ENCODE measurements around the gene ISG20.
A peak's percentile ranks its signal among the peaks of the same experiment; 100 is the strongest.

ISG20 gene
- total RNA-seq, result 123 to 129 reads per million in 2 donors

DNA sequence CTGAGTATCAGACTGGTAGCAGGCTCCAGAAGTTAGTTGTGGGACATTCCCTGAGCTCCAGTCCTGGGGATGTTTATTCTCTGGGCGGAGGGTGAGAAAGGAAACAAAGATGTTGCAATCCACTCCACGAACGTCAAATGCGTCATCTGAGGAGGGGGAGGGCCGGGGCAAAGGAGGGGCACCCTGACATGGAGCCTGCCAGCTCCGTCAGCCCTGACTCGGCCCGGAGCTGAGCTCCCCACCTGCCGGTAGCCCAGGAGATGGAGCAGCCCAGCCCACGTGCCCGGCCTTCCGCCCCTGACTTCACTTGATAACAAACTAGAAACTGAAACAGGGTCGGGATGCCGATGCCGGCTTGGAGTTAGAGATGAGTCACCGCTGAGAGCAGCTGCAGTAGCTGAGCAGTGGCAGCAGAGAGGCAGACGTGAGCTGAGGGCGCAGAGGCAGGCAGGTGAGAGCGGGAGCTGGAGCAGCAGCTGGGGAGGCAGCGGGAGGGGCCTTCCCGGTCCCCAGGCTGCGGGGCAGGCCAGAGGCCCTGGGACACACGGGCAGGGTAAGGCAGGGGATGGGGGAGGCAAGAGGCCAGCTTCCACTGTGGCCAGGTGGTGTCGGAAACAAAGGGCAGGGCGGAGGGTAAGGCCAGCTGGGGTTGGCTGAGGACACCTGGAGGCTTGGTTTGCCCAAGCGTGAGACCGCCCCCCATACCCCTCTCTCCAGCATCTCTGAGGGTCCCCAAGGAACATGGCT lies at the start of gene ISG20:
TSS of gene ISG20 (plus strand) at position 391 of the 747 bp plus-strand sequence. CDS start at position 742, 351 bp downstream.
- peak; percentile 95 for DNase-seq

- no peak for DNase-seq
These were observed 48.1 kb upstream of the ISG20 start for GRCh38 chr15:88590759-88591158.

- DNase-seq, result no peak
These were observed 47.4 kb upstream of the ISG20 start for GRCh38 chr15:88591384-88591783.

DNA sequence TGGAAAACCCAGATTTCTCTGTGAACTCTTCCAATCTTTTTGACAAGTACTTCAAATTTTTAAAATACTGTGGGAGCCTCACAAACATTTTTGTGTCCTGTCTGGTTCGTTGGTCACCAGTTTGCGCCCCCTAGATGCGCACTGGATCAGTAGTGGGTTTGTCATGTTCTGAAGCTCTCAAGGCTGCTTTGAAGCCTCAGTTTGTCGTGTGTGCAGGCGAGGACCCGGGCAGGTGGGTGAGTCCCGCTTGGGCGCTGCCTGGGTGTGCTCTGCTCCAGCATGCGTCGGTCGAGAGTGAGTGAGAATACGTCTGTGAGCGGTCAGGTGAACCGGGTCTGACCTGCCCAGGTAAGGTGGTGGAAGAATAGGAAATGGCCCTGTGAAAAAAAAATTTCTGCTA lies 34.9 kb upstream of the ISG20 start:
- no peak for DNase-seq

DNA sequence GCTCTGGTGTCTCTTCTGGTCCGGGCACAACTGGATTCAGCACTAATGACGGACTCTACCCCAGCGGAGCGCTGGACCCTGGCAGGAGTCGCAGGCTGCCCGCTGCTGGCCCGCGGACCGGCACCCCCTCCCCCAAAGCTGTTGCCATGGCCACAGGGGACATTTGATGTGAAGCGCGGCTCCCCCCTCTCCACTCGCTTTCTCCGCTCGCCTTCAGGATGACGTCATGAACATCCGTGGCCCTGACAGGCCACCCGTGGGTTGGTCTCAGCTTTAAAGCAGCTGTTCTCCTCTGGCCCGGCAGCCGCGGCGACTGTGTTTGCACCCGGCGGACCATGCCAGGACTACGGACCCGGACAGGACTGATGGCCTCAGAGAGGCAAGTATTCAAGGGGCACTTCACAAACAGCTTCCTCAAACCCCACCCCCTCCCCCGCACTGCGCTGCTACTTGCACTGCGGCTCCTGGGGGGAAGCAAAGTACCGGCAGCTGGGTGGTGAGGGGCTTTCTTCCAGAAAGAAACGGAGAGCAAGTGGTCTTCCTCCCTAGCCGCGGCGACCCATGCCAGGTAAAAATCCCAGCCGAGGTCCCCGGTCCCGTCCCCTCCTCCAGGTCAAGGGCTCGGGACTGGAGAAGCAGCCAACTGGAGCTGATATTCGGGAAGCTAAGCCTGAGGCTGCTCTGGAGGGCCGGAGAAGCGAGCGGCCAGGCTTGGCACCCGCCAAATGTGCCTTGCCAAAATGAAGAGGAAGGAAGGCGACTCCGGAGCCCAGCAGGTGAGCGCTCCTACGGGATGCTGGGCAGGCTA lies 34.2 kb upstream of the ISG20 start:
- no peak for DNase-seq

- peak; percentile 43 for DNase-seq
These were observed 33.4 kb upstream of the ISG20 start for GRCh38 chr15:88605189-88606069.

GRCh38 chr15:88606070-88606794 lies 32.6 kb upstream of the ISG20 start:
- no peak for DNase-seq

DNA sequence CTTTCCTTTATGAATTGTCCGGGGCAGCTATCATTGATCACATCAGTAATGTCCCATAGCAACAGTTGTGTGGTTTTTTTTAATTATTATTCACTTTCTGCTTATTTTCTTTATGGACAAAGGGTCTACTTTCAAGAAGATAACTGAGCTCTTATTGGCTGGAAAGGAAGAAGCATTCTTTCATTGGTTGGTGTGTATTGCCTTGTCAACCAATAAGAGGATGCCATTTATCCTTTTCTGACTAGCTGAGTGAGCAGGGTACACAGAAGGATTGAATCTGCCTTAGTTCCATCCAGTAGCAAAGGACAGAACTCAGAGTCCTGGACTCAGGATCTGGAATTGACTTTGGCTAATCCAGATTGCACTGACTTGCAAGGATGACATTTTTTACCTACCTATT lies 30.9 kb upstream of the ISG20 start:
- no peak for DNase-seq

- DNase-seq, result no peak
These were observed 30.1 kb upstream of the ISG20 start for GRCh38 chr15:88608607-88609181.

- DNase-seq, result no peak
These were observed 29.3 kb upstream of the ISG20 start for GRCh38 chr15:88609344-88610090.

- no peak for DNase-seq
These were observed 28.1 kb upstream of the ISG20 start for GRCh38 chr15:88610701-88611231.

DNA sequence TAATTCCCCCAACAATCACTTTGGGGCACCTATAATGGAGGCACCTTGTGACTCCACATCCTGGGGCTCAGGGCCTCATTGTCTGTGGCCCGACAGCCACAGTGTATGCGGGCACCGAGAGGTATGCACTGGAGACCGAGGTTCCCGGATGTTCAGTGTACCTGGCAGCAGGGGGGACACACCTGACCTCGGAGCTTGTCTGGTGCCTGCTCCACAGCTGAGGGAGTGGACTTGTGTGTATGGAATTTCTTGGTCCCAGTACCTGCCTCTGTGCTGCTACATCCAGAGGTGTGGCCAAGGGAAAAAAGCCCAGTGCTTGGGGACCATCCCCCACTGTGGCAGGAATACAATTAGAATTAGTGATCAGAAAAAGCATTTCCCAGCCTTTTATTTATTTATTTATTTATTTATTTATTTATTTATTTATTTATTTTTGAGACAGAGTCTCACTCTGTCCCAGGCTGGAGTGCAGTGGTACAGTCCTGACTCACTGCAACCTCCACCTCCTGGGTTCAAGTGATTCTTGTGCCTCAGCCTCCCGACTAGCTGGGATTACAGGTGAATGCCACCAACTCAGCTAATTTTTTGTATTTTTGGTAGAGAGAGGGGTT lies 26.5 kb upstream of the ISG20 start:
- no peak for DNase-seq

DNA sequence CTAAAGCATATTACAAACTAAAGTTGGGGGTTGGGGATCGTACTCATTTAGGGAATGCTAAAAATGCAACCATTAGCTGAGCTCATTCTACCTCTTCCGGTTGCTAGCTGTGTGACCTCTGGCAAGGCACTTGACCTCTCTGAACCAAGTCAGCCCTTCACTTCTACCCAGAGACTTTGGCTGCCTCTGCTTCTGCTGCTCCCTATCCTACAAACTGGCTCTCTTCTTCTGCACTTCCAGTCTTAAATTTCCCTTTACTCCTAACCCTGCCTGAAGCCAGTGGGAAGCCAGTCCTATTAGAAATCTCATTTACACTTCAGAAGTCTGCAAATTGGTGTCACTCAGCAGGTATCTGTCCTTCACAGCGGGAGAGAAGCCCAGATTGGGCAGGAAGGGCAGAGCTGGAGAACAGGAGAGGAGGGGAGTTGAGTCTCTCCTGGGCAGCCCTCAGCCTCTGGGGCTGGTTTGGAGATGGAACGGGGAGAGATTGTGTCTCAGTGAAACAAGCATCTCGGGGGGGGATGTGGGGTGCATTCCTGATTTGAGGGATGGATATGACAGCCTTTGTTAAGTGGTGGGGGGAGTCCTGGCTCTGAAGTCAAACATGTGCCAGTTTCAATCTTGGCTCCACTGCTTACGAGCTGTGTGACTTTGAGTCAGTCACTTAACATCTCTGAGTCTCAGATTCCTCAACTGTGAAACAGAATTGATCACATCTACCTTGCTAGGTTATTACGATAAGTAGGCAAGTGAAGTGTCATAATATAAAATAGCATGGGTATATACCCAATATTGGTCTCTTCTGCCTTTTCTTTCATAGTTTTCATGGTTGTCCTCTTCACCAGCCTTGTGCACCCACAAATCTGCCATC lies 25.5 kb upstream of the ISG20 start:
- DNase-seq, result no peak

DNA sequence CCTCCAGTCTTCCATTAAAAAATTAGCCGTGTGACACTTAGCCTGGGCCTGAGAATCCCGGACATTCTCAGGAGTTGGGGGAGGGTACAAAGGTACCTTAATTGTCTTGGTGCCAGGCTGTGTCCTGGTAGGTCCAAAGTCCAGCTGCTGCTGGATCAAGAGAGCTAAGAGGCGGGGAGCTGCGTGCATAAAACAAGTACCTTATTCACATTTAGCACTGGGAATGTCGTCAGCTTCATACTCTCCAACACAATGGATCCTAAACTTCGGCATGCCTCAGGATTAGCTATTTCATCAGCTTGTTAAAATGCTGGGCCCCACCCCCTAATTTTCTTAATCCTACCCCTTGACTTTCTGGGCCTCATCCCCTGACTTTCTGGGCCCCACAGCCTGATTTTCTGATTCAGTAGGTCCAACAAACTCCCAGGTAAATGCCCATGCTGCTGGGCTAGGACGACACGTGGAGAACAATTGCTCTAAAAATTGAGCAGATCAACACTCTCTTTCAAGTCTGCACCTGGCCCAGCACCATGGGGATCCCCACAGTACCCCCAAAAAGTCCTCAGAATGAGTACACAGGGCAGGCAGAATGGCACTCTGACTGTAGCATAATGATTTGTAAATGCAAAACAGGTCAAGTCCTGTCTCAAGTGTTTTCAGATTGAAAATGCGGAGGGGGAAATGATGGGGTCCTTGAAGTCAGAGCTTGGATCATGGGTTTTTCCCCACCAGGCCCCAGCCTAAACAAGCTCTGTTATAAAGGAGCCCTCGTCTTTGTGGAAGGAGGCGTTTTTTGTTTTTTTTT lies 23.3 kb upstream of the ISG20 start:
- DNase-seq, result no peak

DNA sequence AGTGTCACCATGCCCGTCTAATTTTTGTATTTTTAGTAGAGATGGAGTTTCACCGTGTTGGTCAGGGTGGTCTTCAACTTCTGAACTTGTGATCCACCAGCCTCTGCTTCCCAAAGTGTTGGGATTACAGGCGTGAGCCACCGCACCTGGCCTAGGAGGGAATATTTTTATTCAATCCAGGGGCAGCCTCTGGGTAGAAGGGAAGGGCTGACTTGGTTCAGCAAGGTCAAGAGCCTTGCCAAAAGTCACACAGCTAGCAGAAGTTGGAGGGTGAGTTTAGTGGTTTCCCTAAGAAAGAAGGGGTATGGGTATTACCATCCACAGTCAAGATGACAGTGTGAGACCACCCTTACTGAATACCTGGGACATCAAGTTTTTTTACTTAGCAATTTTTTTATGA lies 22.6 kb upstream of the ISG20 start:
- no peak for DNase-seq

GRCh38 chr15:88617031-88617722 lies 21.6 kb upstream of the ISG20 start:
- DNase-seq, result no peak

- no peak for DNase-seq
These were observed 21.0 kb upstream of the ISG20 start for GRCh38 chr15:88617790-88618189.

- no peak for DNase-seq
These were observed 20.1 kb upstream of the ISG20 start for GRCh38 chr15:88618686-88619085.
